ENCODE measurements around the gene RASSF3.

RASSF3 gene

GRCh38 chr12:64667793-64668192 is 57.5 kb downstream of the RASSF3 start:
- no peak for DNase-seq (ENCODE audit: low read depth)
- H3K4me3 ChIP-seq (ENCODE audit: low read depth, low read length): no peak overlapping the region
- TF ChIP-seq CTCF (IDR thresholded peaks at IDR 0.05; ENCODE audit: insufficient read depth, low read depth, low read length, missing control alignments): no peak

GRCh38 chr12:64669270-64669842 is 59.1 kb downstream of the RASSF3 start:
- peak; percentile 88 for DNase-seq (ENCODE audit: low read depth)
- H3K4me3 ChIP-seq (ENCODE audit: low read depth, low read length): peak overlapping the region; percentile 66
- no peak for TF ChIP-seq CTCF (IDR thresholded peaks at IDR 0.05; ENCODE audit: insufficient read depth, low read depth, low read length, missing control alignments)

- DNase-seq (ENCODE audit: low read depth): peak; percentile 59
- peak overlapping the region; percentile 66 for H3K4me3 ChIP-seq (ENCODE audit: low read depth, low read length)
- TF ChIP-seq CTCF (IDR thresholded peaks at IDR 0.05; ENCODE audit: insufficient read depth, low read depth, low read length, missing control alignments): no peak
Measured at GRCh38 chr12:64670019-64670418, 59.7 kb downstream of the RASSF3 start.

GRCh38 chr12:64670919-64671639 is 60.8 kb downstream of the RASSF3 start:
- no peak for TF ChIP-seq CTCF (IDR thresholded peaks at IDR 0.05; ENCODE audit: insufficient read depth, low read depth, low read length, missing control alignments)
- H3K4me3 ChIP-seq (ENCODE audit: low read depth, low read length): no peak overlapping the region
- DNase-seq (ENCODE audit: low read depth): no peak

- no peak for DNase-seq (ENCODE audit: low read depth)
- TF ChIP-seq CTCF (IDR thresholded peaks at IDR 0.05; ENCODE audit: insufficient read depth, low read depth, low read length, missing control alignments): no peak
- H3K4me3 ChIP-seq (ENCODE audit: low read depth, low read length): no peak overlapping the region
Measured at GRCh38 chr12:64671681-64672080, 61.4 kb downstream of the RASSF3 start.

- no peak for TF ChIP-seq CTCF (IDR thresholded peaks at IDR 0.05; ENCODE audit: insufficient read depth, low read depth, low read length, missing control alignments)
- DNase-seq (ENCODE audit: low read depth): no peak
- H3K4me3 ChIP-seq (ENCODE audit: low read depth, low read length): no peak overlapping the region
Measured at GRCh38 chr12:64672925-64673409, 62.7 kb downstream of the RASSF3 start.

All from GM12865 (cell line).